Uterine smooth muscle cell (primary cell): ENCODE data around the gene RAD9A. TPM values are rescaled to one million over a fixed set of nuclear protein-coding genes. Genes with fewer than 3 reads are reported as not detected.

Source experiments
- total RNA-seq: library from RNA; depleted of rRNA; stranded (reverse); fragments of >200 nt; gene quantifications from 2 replicates; pipeline ENCODE4 v1.2.3, GENCODE V29; 2014

RAD9A gene
- total RNA-seq, result 7.3 and 7.6 TPM in 2 replicates

GRCh38 chr11:67391304-67392182 lies at the start of gene RAD9A:
RAD9A (plus strand) TSS chr11:67391986; CDS start chr11:67392045, 59 bp downstream.

GRCh38 chr11:67353317-67354074 lies 38.3 kb upstream of the RAD9A start, which contains the start of gene POLD4:
POLD4 (minus strand) TSS chr11:67353546; CDS start chr11:67353399, 147 bp downstream.

GRCh38 chr11:67372993-67373647 lies 18.7 kb upstream of the RAD9A start, which contains the start of gene CLCF1:
CLCF1 (minus strand) TSS chr11:67373598; CDS start chr11:67373539, 59 bp downstream.

GRCh38 chr11:67401495-67402191 lies 9.9 kb downstream of the RAD9A start, which contains the start of gene PPP1CA:
PPP1CA (minus strand) TSS chr11:67401858; CDS start chr11:67401782, 76 bp downstream.

GRCh38 chr11:67415501-67416304 lies 23.9 kb downstream of the RAD9A start, which contains the start of gene CARNS1:
CARNS1 (plus strand) TSS chr11:67415678; CDS start chr11:67416200, 522 bp downstream.

GRCh38 chr11:67428052-67429001 lies 36.5 kb downstream of the RAD9A start, which contains the start of gene RPS6KB2:
RPS6KB2 (plus strand) TSS chr11:67428494; CDS start chr11:67428546, 52 bp downstream.

GRCh38 chr11:67437082-67437808 lies 45.5 kb downstream of the RAD9A start, which contains the start of gene PTPRCAP:
PTPRCAP (minus strand) TSS chr11:67437682; CDS start chr11:67437619, 63 bp downstream.

Other genes with a start within 250 kb of the RAD9A start
- gene GRK2, start 125.5 kb upstream of the RAD9A start, total RNA-seq, result 34.7 and 37.3 TPM in 2 replicates
- gene ANKRD13D, start 102.7 kb upstream of the RAD9A start, total RNA-seq, result 30.0 and 34.2 TPM in 2 replicates
- gene SSH3, start 88.5 kb upstream of the RAD9A start, total RNA-seq, result 14.3 and 15.6 TPM in 2 replicates
- gene POLD4, start 38.4 kb upstream of the RAD9A start, total RNA-seq, result 31.8 and 50.0 TPM in 2 replicates
- 2.8 and 3.9 TPM in 2 replicates for gene CLCF1, start 18.4 kb upstream of the RAD9A start, total RNA-seq
- 159 and 215 TPM in 2 replicates for gene PPP1CA, start 9.9 kb downstream of the RAD9A start, total RNA-seq
- gene TBC1D10C, start 12.1 kb downstream of the RAD9A start, total RNA-seq, result not detected in 2 replicates
- under 0.01 and 0.12 TPM in 2 replicates for gene CARNS1, start 23.7 kb downstream of the RAD9A start, total RNA-seq
- 37.1 and 68.3 TPM in 2 replicates for gene RPS6KB2, start 36.5 kb downstream of the RAD9A start, total RNA-seq
- gene PTPRCAP, start 45.7 kb downstream of the RAD9A start, total RNA-seq, result 0.44 and 0.62 TPM in 2 replicates
- gene CORO1B, start 51.5 kb downstream of the RAD9A start, total RNA-seq, result 110 and 138 TPM in 2 replicates
- gene GPR152, start 60.7 kb downstream of the RAD9A start, total RNA-seq, result not detected in 2 replicates
- not detected in 2 replicates for gene CABP4, start 63.4 kb downstream of the RAD9A start, total RNA-seq
- 28.4 and 30.1 TPM in 2 replicates for gene TMEM134, start 77.3 kb downstream of the RAD9A start, total RNA-seq
- gene AIP, start 91.0 kb downstream of the RAD9A start, total RNA-seq, result 63.2 and 102 TPM in 2 replicates
- gene PITPNM1, start 113.4 kb downstream of the RAD9A start, total RNA-seq, result 12.1 and 16.5 TPM in 2 replicates
- 14.7 and 30.4 TPM in 2 replicates for gene CDK2AP2, start 116.2 kb downstream of the RAD9A start, total RNA-seq
- gene CABP2, start 131.5 kb downstream of the RAD9A start, total RNA-seq, result not detected in 2 replicates
- gene GSTP1, start 191.8 kb downstream of the RAD9A start, total RNA-seq, result 596 and 840 TPM in 2 replicates
- 168 and 191 TPM in 2 replicates for gene NDUFV1, start 214.9 kb downstream of the RAD9A start, total RNA-seq
- 7.5 and 8.7 TPM in 2 replicates for gene NUDT8, start 238.0 kb downstream of the RAD9A start, total RNA-seq
- not detected in 2 replicates for gene TBX10, start 247.8 kb downstream of the RAD9A start, total RNA-seq